IMR-90 (cell line): ENCODE data around the gene PNO1. TPM values are rescaled to one million over a fixed set of nuclear protein-coding genes. Genes with fewer than 3 reads are reported as not detected.
A peak's percentile ranks its signal among the peaks of the same experiment; 100 is the strongest.

Experiments used
- ATAC-seq: fragments of 200-7000 bp; cut with Tn5 transposase; 2 replicates; pipeline ENCODE4 v1.9.1; 2020; ENCODE audit warnings: low read depth, mild to moderate bottlenecking, moderate library complexity
- BruUV-seq: library from RNA; stranded (reverse); fragments of 400-500 nt; replicated peaks from 2 replicates; lab custom pipeline; 2021; lab: Mats Ljungman, UMichigan
- CTCF ChIA-PET: fragments of 300-600 bp; formaldehyde crosslinking; extraction: SDS; loops from one replicate; lab custom pipeline; 2021; ENCODE audit warnings: antibody characterized with exemption; lab: Yijun Ruan, JAX
- POLR2A ChIA-PET: fragments of 300-600 bp; sonication (Branson Sonifier 250); formaldehyde crosslinking; loops from one replicate; lab custom pipeline; 2022; ENCODE audit warnings: antibody characterized with exemption; ENCODE audit not compliant: unreplicated experiment; lab: Charles Lee
- DNase-seq: peaks from one replicate; pipeline ENCODE4 v3.0.0; 2013
- H2AFZ ChIP-seq: replicated peaks from 2 replicates; pipeline ENCODE3; 2013; ENCODE audit warnings: low read length, mild to moderate bottlenecking; ENCODE audit not compliant: poor library complexity
- H2AK5ac ChIP-seq: 2 replicates; pipeline ENCODE4 v1.6.1; 2013; ENCODE audit warnings: low read depth, low read length, inconsistent platforms
- H2AK9ac ChIP-seq: replicated peaks from 2 replicates; pipeline ENCODE3; 2013; ENCODE audit warnings: mild to moderate bottlenecking, low read depth, low read length, moderate library complexity; ENCODE audit not compliant: poor library complexity
- H2BK120ac ChIP-seq: 2 replicates; pipeline ENCODE4 v1.6.1; 2013; ENCODE audit warnings: low read depth, low read length, inconsistent platforms
- H2BK15ac ChIP-seq: 3 replicates; pipeline ENCODE4 v1.6.1; 2013; ENCODE audit warnings: low read depth, low read length, inconsistent platforms
- H2BK20ac ChIP-seq: 2 replicates; pipeline ENCODE4 v1.6.1; 2013; ENCODE audit warnings: low read depth, mild to moderate bottlenecking, inconsistent platforms, low read length, moderate library complexity
- H2BK5ac ChIP-seq: 2 replicates; pipeline ENCODE4 v1.6.1; 2013; ENCODE audit warnings: mild to moderate bottlenecking, low read depth, low read length, inconsistent platforms; ENCODE audit not compliant: poor library complexity, severe bottlenecking
- H3K14ac ChIP-seq: replicated peaks from 2 replicates; pipeline ENCODE4 v1.6.1; 2013; ENCODE audit warnings: low read depth, low read length, inconsistent platforms
- H3K18ac ChIP-seq: 2 replicates; pipeline ENCODE4 v1.6.1; 2013; ENCODE audit warnings: low read depth, low read length, control low read depth
- H3K23ac ChIP-seq: 2 replicates; pipeline ENCODE4 v1.6.1; 2013; ENCODE audit warnings: low read depth, low read length, inconsistent platforms
- H3K27ac ChIP-seq: 2 replicates; pipeline ENCODE4 v1.5.1; 2013; ENCODE audit warnings: mild to moderate bottlenecking, control low read depth, low read length; ENCODE audit not compliant: insufficient read depth
- H3K27me3 ChIP-seq: 2 replicates; pipeline ENCODE4 v1.6.1; 2013; ENCODE audit warnings: low read length; ENCODE audit not compliant: control insufficient read depth, insufficient read depth
- H3K36me3 ChIP-seq: 2 replicates; pipeline ENCODE4 v1.6.1; 2013; ENCODE audit warnings: low read length, mixed read lengths; ENCODE audit not compliant: control insufficient read depth, insufficient read depth
- H3K4ac ChIP-seq: 2 replicates; pipeline ENCODE4 v1.6.1; 2013; ENCODE audit warnings: low read depth, low read length, inconsistent platforms
- H3K4me1 ChIP-seq: 2 replicates; pipeline ENCODE4 v1.6.1; 2013; ENCODE audit warnings: low read length, mixed read lengths; ENCODE audit not compliant: control insufficient read depth, insufficient read depth
- H3K4me2 ChIP-seq: 2 replicates; pipeline ENCODE4 v1.6.1; 2013; ENCODE audit warnings: low read depth, mild to moderate bottlenecking, control low read depth, low read length, moderate library complexity
- H3K4me3 ChIP-seq: 2 replicates; pipeline ENCODE4 v1.5.1; 2013; ENCODE audit warnings: low read depth, mild to moderate bottlenecking, control low read depth, low read length, moderate library complexity; ENCODE audit not compliant: insufficient read depth
- H3K56ac ChIP-seq: 2 replicates; pipeline ENCODE4 v1.6.1; 2013; ENCODE audit warnings: low read length, inconsistent platforms; ENCODE audit not compliant: insufficient read depth; ENCODE audit errors: extremely low read depth
- H3K79me1 ChIP-seq, 2 experiments: 2 replicates each; pipeline ENCODE4 v1.6.1; 2013; ENCODE audit warnings: low read length in 2 of 2, inconsistent platforms in 1 of 2, low read depth in 1 of 2
- H3K9ac ChIP-seq: 2 replicates; pipeline ENCODE4 v1.6.1; 2013; ENCODE audit warnings: low read depth, low read length, control low read depth
- H3K9me1 ChIP-seq: 2 replicates; pipeline ENCODE4 v1.6.1; 2013; ENCODE audit warnings: low read length, inconsistent platforms; ENCODE audit not compliant: insufficient read depth
- H3K9me3 ChIP-seq: 2 replicates; pipeline ENCODE4 v1.6.1; 2013; ENCODE audit warnings: low read length; ENCODE audit not compliant: control insufficient read depth, insufficient read depth
- H4K20me1 ChIP-seq: 2 replicates; pipeline ENCODE4 v1.6.1; 2013; ENCODE audit warnings: low read length, inconsistent platforms; ENCODE audit not compliant: insufficient read depth
- H4K5ac ChIP-seq: 2 replicates; pipeline ENCODE4 v1.6.1; 2013; ENCODE audit warnings: mild to moderate bottlenecking, low read depth, low read length, control low read depth
- H4K8ac ChIP-seq, 2 experiments: 2 replicates each; pipeline ENCODE4 v1.6.1; 2013; ENCODE audit warnings: low read depth in 2 of 2, low read length in 2 of 2, control low read depth in 1 of 2, inconsistent platforms in 1 of 2
- H4K91ac ChIP-seq: 2 replicates; pipeline ENCODE4 v1.6.1; 2013; ENCODE audit warnings: low read depth, low read length, inconsistent platforms; ENCODE audit not compliant: insufficient read depth
- BHLHE40 ChIP-seq: fragments of 150-350 bp; IDR thresholded peaks from 2 replicates; pipeline ENCODE4 v1.6.1; 2016; ENCODE audit warnings: mild to moderate bottlenecking, low read depth, low read length
- CEBPB ChIP-seq: IDR thresholded peaks from 2 replicates; pipeline ENCODE4 v1.6.1; 2012; ENCODE audit warnings: low read depth, low read length, improper control_type of control experiment
- CHD1 ChIP-seq: IDR thresholded peaks from 2 replicates; pipeline ENCODE4 v1.6.1; 2012; ENCODE audit warnings: low read depth, low read length, improper control_type of control experiment
- CTCF ChIP-seq: conservative IDR thresholded peaks from 2 replicates; pipeline ENCODE4 v1.5.1; 2012; ENCODE audit warnings: mild to moderate bottlenecking, low read depth, low read length, improper control_type of control experiment
- MAFK ChIP-seq: IDR thresholded peaks from 2 replicates; pipeline ENCODE4 v1.6.1; 2012; ENCODE audit warnings: low read depth, low read length, improper control_type of control experiment
- MAZ ChIP-seq: IDR thresholded peaks from 2 replicates; pipeline ENCODE4 v1.6.1; 2012; ENCODE audit warnings: low read depth, mild to moderate bottlenecking, low read length, improper control_type of control experiment, moderate library complexity, borderline replicate concordance
- MXI1 ChIP-seq: IDR thresholded peaks from 2 replicates; pipeline ENCODE4 v1.6.1; 2012; ENCODE audit warnings: low read depth, mild to moderate bottlenecking, low read length, moderate library complexity, borderline replicate concordance
- NFE2L2 ChIP-seq: fragments of 150-350 bp; IDR thresholded peaks from 2 replicates; pipeline ENCODE4 v1.6.1; 2016; ENCODE audit warnings: low read depth, mild to moderate bottlenecking, low read length
- POLR2A ChIP-seq: IDR thresholded peaks from 2 replicates; pipeline ENCODE4 v1.6.1; 2012; ENCODE audit warnings: mild to moderate bottlenecking, low read depth, low read length
- RAD21 ChIP-seq: IDR thresholded peaks from 2 replicates; pipeline ENCODE4 v1.6.1; 2012; ENCODE audit warnings: low read length, improper control_type of control experiment
- RCOR1 ChIP-seq: IDR thresholded peaks from 2 replicates; pipeline ENCODE4 v1.6.1; 2012; ENCODE audit warnings: mild to moderate bottlenecking, low read length, improper control_type of control experiment; ENCODE audit not compliant: insufficient replicate concordance
- RFX5 ChIP-seq: IDR thresholded peaks from 2 replicates; pipeline ENCODE4 v1.8.0; 2012; ENCODE audit warnings: low read depth, mild to moderate bottlenecking, low read length, moderate library complexity
- WGBS, 2 experiments: methylation state at CpG; one replicate each; pipeline versions ENCODE4 v1.1.5 to v1.1.7; 2013; ENCODE audit warnings: missing lambda C conversion rate in 2 of 2; ENCODE audit not compliant: insufficient read length in 1 of 2; ENCODE audit errors: extremely low coverage in 2 of 2; 5-methylcytosine and 5-hydroxymethylcytosine counted together
- dilution Hi-C: fragments of 300-500 bp; cut with HindIII; formaldehyde crosslinking; loops from one replicate; pipeline ENCODE4 v1.14.3; 2018; ENCODE audit warnings: low sequenced_read_pairs; ENCODE audit not compliant: unreplicated experiment
- in situ Hi-C: fragments of 300-500 bp; cut with MboI; formaldehyde crosslinking; loops from 3 replicates; pipeline ENCODE4 v1.14.3; 2019; ENCODE audit warnings: low sequenced_read_pairs, inconsistent platforms, mixed read lengths
- intact Hi-C: fragments of 100-400 bp; cut with micrococcal nuclease; formaldehyde crosslinking; loops from 2 replicates; pipeline ENCODE4 v1.10.0; 2022
- polyA plus RNA-seq, 3 experiments: library from polyadenylated mRNA; depleted of rRNA; stranded (reverse); fragments of >200 nt; gene quantifications; 2 replicates each; pipeline ENCODE4 v1.2.3, GENCODE V29; 2012; ENCODE audit warnings: low replicate concordance in 1 of 3
- total RNA-seq: library from RNA; depleted of rRNA; stranded (reverse); fragments of >200 nt; gene quantifications from 2 replicates; pipeline ENCODE4 v1.2.3, GENCODE V29; 2012
- TF ChIP-seq, protein P1 (sequence below): fragments of 150-350 bp; IDR thresholded peaks from 2 replicates; pipeline ENCODE4 v1.6.1; 2016; ENCODE audit warnings: low read depth, mild to moderate bottlenecking, low read length, moderate library complexity, borderline replicate concordance

Gene PNO1
- total and polyA plus RNA-seq, 2 of the 4 experiments (the other 2 are of a cell fraction) = 12.8 to 14.7 TPM

GRCh38 chr2:68178432-68178831 lies 20.7 kb downstream of the PNO1 start:
- no peaks in the 10 kb centered on the region for H3K27me3 ChIP-seq
- H3K4me3 ChIP-seq = no peak overlapping the region
- peaks cover 3% of the 10 kb centered on the region; the same call in 1 of the 2 replicates for H4K20me1 ChIP-seq
- no peak for DNase-seq
- peak overlapping the region; percentile 37 for H4K5ac ChIP-seq
- H3K14ac ChIP-seq = 0 out of 2 replicates have a peak overlapping the region, but pooled peaks have one; percentile 22
- peak overlapping the region in 1 of 2 experiments; percentile 7; a peak in 1 of 4 replicates for H4K8ac ChIP-seq
- no peak overlapping the region for H2BK15ac ChIP-seq
- peak overlapping the region; percentile 16; the same call in 1 of the 2 replicates for H3K4me2 ChIP-seq
- peak overlapping the region; percentile 37 for H2BK5ac ChIP-seq
- H3K23ac ChIP-seq = 0 out of 2 replicates have a peak overlapping the region, but pooled peaks have one; percentile 59
- no peak overlapping the region for H3K9ac ChIP-seq
- ATAC-seq = peak; percentile 28; the same call in 1 of the 2 replicates
- WGBS, 2 experiments = 100% methylated on average over 3 of the region's 3 CpGs; no CpG with 5 or more reads in 1 of the 2 experiments
- H2AK9ac ChIP-seq = no peak overlapping the region
- H3K9me1 ChIP-seq = no peaks in the 10 kb centered on the region
- no peak overlapping the region for H2BK20ac ChIP-seq
- peak overlapping the region; percentile 96; the same call in 1 of the 2 replicates for H3K27ac ChIP-seq
- peaks cover 22 to 36% of the 10 kb centered on the region in 2 experiments for H3K79me1 ChIP-seq
- peaks cover 7% of the 10 kb centered on the region for H3K36me3 ChIP-seq
- peaks cover 6% of the 10 kb centered on the region for H3K4me1 ChIP-seq
- BruUV-seq = no TSS peak
- H3K9me3 ChIP-seq = no peaks in the 10 kb centered on the region
- intact Hi-C loops (loop anchor here (2.0 kb wide), 1 partner anchor 72 kb away; no protein-coding TSS in a partner anchor), dilution Hi-C loops (no loop called here), in situ Hi-C loops (no loop called here)
- TF ChIP-seq CHD1 (no peak), MAZ (no peak), RFX5 (no peak), CEBPB (no peak), MAFK (no peak), RAD21 (no peak), CTCF (no peak), RCOR1 (no peak), POLR2A (no peak), BHLHE40 (no peak), MXI1 (no peak), NFE2L2 (no peak)
- TF ChIP-seq, protein P1, sequence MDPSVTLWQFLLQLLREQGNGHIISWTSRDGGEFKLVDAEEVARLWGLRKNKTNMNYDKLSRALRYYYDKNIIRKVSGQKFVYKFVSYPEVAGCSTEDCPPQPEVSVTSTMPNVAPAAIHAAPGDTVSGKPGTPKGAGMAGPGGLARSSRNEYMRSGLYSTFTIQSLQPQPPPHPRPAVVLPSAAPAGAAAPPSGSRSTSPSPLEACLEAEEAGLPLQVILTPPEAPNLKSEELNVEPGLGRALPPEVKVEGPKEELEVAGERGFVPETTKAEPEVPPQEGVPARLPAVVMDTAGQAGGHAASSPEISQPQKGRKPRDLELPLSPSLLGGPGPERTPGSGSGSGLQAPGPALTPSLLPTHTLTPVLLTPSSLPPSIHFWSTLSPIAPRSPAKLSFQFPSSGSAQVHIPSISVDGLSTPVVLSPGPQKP = no peak
- H3K18ac ChIP-seq = peak overlapping the region; percentile 57; the same call in 1 of the 2 replicates
- H3K4ac ChIP-seq = peak overlapping the region; percentile 41; the same call in 1 of the 2 replicates
- no peak overlapping the region for H3K56ac ChIP-seq
- H2BK120ac ChIP-seq = no peak overlapping the region
- no peak overlapping the region for H4K91ac ChIP-seq
- no peak overlapping the region for H2AFZ ChIP-seq
- H2AK5ac ChIP-seq = no peak overlapping the region
- CTCF ChIA-PET = interaction anchor here (0.9 kb wide), 1 partner anchor 10 kb away, joined by 3 read pairs; no protein-coding TSS in a partner anchor
- POLR2A ChIA-PET = no interaction called here
